PC-9 (cell line): Measurements from ENCODE around the gene KLRC3.

Source experiments
- CTCF ChIP-seq: fragments of 200-600 bp; sonication (generic); conservative IDR thresholded peaks from 2 replicates; pipeline ENCODE4 v1.6.1; 2017; ENCODE audit warnings: mixed run types, antibody characterized with exemption, mild to moderate bottlenecking, moderate library complexity
- EZH2 ChIP-seq: fragments of 200-600 bp; sonication (generic); IDR thresholded peaks from 2 replicates; pipeline ENCODE4 v1.8.0; 2017; ENCODE audit warnings: antibody characterized with exemption, low read depth

- TF ChIP-seq EZH2 (no peak), CTCF (no peak)
Measured at GRCh38 chr12:10404798-10405197, 15.6 kb downstream of the KLRC3 start.
